Suppressor macrophage (primary cell): ENCODE measurements around the gene AVL9.
"Not testable (repeated sequence)": the region's sequence is repeated elsewhere in the genome, so short reads cannot be mapped to it uniquely, and the experiment has no call there.

Experiments used
- DNase-seq, 4 experiments: peaks; one replicate each; pipeline ENCODE4 v3.0.0-alpha.2; 2020 to 2022

Gene AVL9

DNA sequence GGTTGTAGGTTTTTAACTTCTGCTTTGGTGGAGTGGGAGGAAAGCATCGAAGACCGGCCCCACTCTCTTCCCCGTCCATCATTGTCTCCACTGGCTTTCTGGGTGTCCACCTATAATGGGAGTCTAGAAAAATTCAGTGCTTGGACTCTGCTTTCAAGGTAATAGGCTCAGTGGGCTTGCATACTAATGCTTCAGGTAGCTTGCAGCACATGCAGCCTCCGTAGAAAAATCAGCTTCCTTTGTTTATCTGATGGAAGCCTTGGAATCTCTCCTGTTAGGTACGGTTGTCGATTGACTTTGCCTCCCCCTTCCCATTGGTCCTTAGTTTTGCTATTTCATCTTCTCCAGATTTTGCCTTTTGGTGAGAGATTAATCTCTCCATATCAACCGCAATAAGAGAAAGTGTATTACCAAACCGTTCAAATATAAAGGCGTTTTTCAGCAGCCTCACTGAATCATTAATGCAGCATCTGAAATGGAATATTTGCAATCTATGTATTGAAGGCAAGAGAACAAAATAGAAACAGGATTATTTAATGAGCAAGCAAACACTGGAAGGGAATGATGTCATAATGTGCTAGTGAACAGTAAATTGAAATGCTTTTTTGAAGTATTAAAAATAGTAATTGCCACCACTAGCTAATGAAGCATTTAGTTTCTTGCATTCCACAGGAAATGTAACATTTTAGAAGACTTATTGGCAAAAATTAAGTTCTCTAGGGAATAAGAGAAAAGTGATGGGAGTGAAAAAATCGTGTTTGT, 944 bp downstream of the AVL9 start:
- DNase-seq, result no peak

GRCh38 chr7:32499755-32500154, 4.5 kb downstream of the AVL9 start:
- not testable (repeated sequence) for DNase-seq

- DNase-seq, result not testable (repeated sequence)
These were observed 4.9 kb downstream of the AVL9 start for GRCh38 chr7:32500216-32500615.

GRCh38 chr7:32500922-32501341, 5.6 kb downstream of the AVL9 start:
- peak; percentile 31 to 77 (median 52) for DNase-seq

DNA sequence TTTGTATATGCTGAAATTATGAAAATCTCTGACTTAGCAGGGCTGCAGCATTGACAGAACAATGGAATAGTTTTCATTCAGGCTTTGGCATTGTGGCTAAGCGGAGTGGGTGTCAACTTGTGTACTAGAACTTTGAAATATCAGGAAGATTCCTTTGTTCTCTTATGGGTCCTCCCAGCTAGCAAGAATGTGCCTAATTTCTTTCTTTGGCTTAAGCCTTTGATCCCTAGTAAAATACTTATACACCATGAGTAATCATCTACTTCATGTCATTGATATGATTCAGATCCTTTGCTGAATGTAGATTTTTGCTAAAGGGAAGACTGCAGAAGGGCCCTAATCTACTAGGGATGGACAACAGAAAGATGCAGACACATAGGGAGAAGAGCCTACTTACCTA, 6.2 kb downstream of the AVL9 start:
- peak in 1 of 4 experiments; percentile 12 for DNase-seq

DNA sequence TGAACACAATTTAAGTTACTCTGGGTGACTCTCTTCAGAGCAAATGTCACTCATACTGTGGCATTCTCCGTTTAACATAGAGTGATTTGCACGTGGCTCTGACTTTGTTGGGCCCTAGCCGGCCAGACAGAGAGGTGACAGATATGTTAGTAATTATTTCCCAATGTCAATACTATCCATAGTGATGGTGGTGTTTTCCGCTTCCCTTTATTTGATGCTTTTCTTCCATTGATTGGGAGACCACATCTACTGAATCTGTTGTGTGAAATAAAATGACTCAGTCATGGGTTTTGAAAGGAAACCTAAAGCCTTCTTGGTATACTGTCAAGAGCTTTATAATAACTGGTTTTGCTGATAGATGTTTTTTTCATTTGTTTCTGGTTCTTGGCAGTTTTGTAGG, 7.4 kb downstream of the AVL9 start:
- DNase-seq, result peak in 3 of 4 experiments; percentile 34 to 49 (median 38)

- DNase-seq, result peak in 3 of 4 experiments; percentile 38 to 52 (median 52)
These were observed 11.2 kb downstream of the AVL9 start for GRCh38 chr7:32506266-32507054.

GRCh38 chr7:32507414-32507813, 12.1 kb downstream of the AVL9 start:
- DNase-seq, result no peak

GRCh38 chr7:32511791-32512190, 16.5 kb downstream of the AVL9 start:
- DNase-seq, result no peak

- no peak for DNase-seq
These were observed 17.9 kb downstream of the AVL9 start for GRCh38 chr7:32513210-32513609.

GRCh38 chr7:32515890-32516550, 20.7 kb downstream of the AVL9 start:
- no peak for DNase-seq

- no peak for DNase-seq
These were observed 21.3 kb downstream of the AVL9 start for GRCh38 chr7:32516551-32517100.

- peak in 1 of 4 experiments; percentile 38 for DNase-seq
These were observed 23.3 kb downstream of the AVL9 start for GRCh38 chr7:32518534-32519140.

- no peak for DNase-seq
These were observed 24.5 kb downstream of the AVL9 start for GRCh38 chr7:32519763-32520162.

- no peak for DNase-seq
These were observed 27.6 kb downstream of the AVL9 start for GRCh38 chr7:32522746-32523530.

- DNase-seq, result no peak
These were observed 29.3 kb downstream of the AVL9 start for GRCh38 chr7:32524631-32525030.

- no peak for DNase-seq
These were observed 30.6 kb downstream of the AVL9 start for GRCh38 chr7:32525839-32526238.

GRCh38 chr7:32531402-32531801, 36.1 kb downstream of the AVL9 start:
- DNase-seq, result no peak

DNA sequence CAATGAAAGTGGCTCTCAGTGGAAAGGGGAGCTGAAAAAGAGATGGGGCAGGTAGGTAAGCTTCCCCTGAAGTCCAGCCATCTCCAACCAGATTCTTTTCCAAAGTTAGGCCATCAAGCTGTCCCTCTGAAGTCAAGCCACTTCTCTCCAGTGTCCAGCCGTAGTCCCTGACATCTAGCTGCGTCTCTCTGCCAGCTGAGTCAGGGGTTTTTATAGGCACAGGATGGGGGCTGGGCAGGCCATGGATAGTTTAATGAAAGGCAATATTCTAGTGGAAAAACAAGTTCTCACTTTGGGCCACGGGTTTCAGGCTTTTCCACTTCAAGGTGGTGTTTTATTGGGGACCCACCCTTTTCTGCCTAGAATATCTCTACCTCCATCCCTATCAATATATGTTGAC, 36.8 kb downstream of the AVL9 start:
- no peak for DNase-seq

- DNase-seq, result no peak
These were observed 37.4 kb downstream of the AVL9 start for GRCh38 chr7:32532716-32533115.

DNA sequence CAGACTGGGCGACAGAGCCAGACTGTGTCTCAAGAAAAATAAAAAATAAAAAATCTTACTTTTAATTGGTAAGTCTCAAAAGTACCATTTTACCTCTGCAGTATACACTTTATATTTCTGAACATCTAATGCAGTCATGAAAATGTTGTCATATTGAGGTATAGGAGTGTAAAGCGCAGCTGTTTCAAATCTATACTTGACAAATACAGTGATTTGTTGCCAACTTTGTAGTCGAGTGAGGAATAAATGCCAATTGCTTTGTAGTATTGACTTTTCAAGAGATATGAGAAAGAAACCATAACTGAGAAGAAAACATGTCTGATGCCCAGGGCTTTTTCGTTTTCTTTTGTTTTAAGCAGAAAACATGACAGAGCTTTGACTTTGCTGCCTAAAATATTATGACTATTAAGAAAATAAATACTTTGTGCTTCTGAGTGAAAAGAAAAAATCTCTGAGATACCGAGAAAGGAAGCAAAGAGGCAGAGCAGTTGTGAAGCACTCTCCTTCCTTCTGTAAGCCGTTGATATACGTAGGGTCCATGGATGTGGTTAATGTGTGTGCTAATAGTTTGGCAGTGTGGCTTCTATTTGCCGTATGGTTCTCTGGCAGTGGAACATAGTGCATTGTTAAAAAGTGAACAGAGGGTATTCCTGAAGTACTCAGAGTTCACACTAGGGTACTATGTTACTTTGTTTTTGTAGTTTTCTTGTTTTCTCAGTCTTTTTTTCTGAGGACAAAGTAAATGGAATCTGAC, 38.2 kb downstream of the AVL9 start:
- no peak for DNase-seq
